H9 (cell line): Measurements from ENCODE around the gene PIAS3. TPM values are rescaled to one million over a fixed set of nuclear protein-coding genes. Genes with fewer than 3 reads are reported as not detected.

Experiments
- DNase-seq: peaks from one replicate; pipeline ENCODE4 v3.0.0-alpha.2; 2017
- H2AFZ ChIP-seq: one replicate; pipeline ENCODE4 v1.6.1; 2013; ENCODE audit warnings: mild to moderate bottlenecking, low read length, control low read depth, moderate library complexity
- H2AK5ac ChIP-seq: 2 replicates; pipeline ENCODE4 v1.6.1; 2013; ENCODE audit warnings: low read length, control low read depth, mixed read lengths; ENCODE audit not compliant: insufficient read length
- H2BK120ac ChIP-seq: one replicate; pipeline ENCODE4 v1.6.1; 2013; ENCODE audit warnings: low read depth, mild to moderate bottlenecking, low read length, control low read depth, inconsistent platforms; ENCODE audit not compliant: poor library complexity, severe bottlenecking
- H2BK12ac ChIP-seq: 2 replicates; pipeline ENCODE4 v1.6.1; 2013; ENCODE audit warnings: low read length, control low read depth, mixed read lengths, low read depth; ENCODE audit not compliant: insufficient read length
- H2BK15ac ChIP-seq: 2 replicates; pipeline ENCODE4 v1.6.1; 2013; ENCODE audit warnings: low read depth, low read length, control low read depth
- H2BK20ac ChIP-seq: one replicate; pipeline ENCODE4 v1.6.1; 2013; ENCODE audit warnings: low read depth, mild to moderate bottlenecking, low read length, control low read depth, inconsistent platforms; ENCODE audit not compliant: poor library complexity, severe bottlenecking
- H2BK5ac ChIP-seq: 2 replicates; pipeline ENCODE4 v1.6.1; 2013; ENCODE audit warnings: low read length, control low read depth, mixed read lengths; ENCODE audit not compliant: insufficient read length
- H3K14ac ChIP-seq: 2 replicates; pipeline ENCODE4 v1.6.1; 2013; ENCODE audit warnings: low read length, control low read depth; ENCODE audit not compliant: insufficient read depth
- H3K18ac ChIP-seq: 2 replicates; pipeline ENCODE4 v1.6.1; 2013; ENCODE audit warnings: low read depth, mild to moderate bottlenecking, mixed read lengths, low read length, control low read depth; ENCODE audit not compliant: insufficient read length
- H3K23ac ChIP-seq: 2 replicates; pipeline ENCODE4 v1.6.1; 2013; ENCODE audit warnings: low read length, control low read depth, mixed read lengths, low read depth; ENCODE audit not compliant: insufficient read length
- H3K23me2 ChIP-seq: 2 replicates; pipeline ENCODE4 v1.6.1; 2013; ENCODE audit warnings: low read depth, mild to moderate bottlenecking, mixed read lengths, low read length, control low read depth; ENCODE audit not compliant: insufficient read length, poor library complexity, severe bottlenecking
- H3K27ac ChIP-seq: 2 replicates; pipeline ENCODE4 v1.5.1; 2013; ENCODE audit warnings: low read length, control low read depth, mixed read lengths, low read depth; ENCODE audit not compliant: insufficient read length
- H3K27me3 ChIP-seq: 2 replicates; pipeline ENCODE4 v1.6.1; 2013; ENCODE audit warnings: low read length, control low read depth, inconsistent platforms; ENCODE audit not compliant: insufficient read depth
- H3K4ac ChIP-seq: 2 replicates; pipeline ENCODE4 v1.6.1; 2013; ENCODE audit warnings: low read depth, mild to moderate bottlenecking, control low read depth, inconsistent platforms, low read length, moderate library complexity
- H3K4me1 ChIP-seq: 2 replicates; pipeline ENCODE4 v1.6.1; 2013; ENCODE audit warnings: low read length, control low read depth, inconsistent platforms; ENCODE audit not compliant: insufficient read depth
- H3K4me2 ChIP-seq: 2 replicates; pipeline ENCODE4 v1.6.1; 2013; ENCODE audit warnings: low read length, control low read depth, mixed read lengths; ENCODE audit not compliant: insufficient read length, insufficient read depth
- H3K56ac ChIP-seq: 2 replicates; pipeline ENCODE4 v1.6.1; 2013; ENCODE audit warnings: low read depth, mild to moderate bottlenecking, mixed read lengths, low read length, control low read depth; ENCODE audit not compliant: insufficient read length
- H3K79me1 ChIP-seq: 2 replicates; pipeline ENCODE4 v1.6.1; 2013; ENCODE audit warnings: low read depth, mild to moderate bottlenecking, moderate library complexity, low read length, control low read depth, inconsistent platforms; ENCODE audit not compliant: insufficient read depth, poor library complexity, severe bottlenecking
- H3K79me2 ChIP-seq: 2 replicates; pipeline ENCODE4 v1.6.1; 2013; ENCODE audit warnings: low read length, control low read depth, inconsistent platforms; ENCODE audit not compliant: insufficient read depth
- H3K9ac ChIP-seq: 2 replicates; pipeline ENCODE4 v1.6.1; 2013; ENCODE audit warnings: low read length, control low read depth, mixed read lengths; ENCODE audit not compliant: insufficient read length; ENCODE audit errors: extremely low read depth
- H3K9me3 ChIP-seq: one replicate; pipeline ENCODE4 v1.6.1; 2013; ENCODE audit warnings: low read depth, low read length, inconsistent platforms; ENCODE audit not compliant: control insufficient read depth
- H3T11ph ChIP-seq: one replicate; pipeline ENCODE4 v1.6.1; 2013; ENCODE audit warnings: mild to moderate bottlenecking, low read length, control low read depth, inconsistent platforms
- H4K20me1 ChIP-seq: one replicate; pipeline ENCODE4 v1.6.1; 2013; ENCODE audit not compliant: control insufficient read depth, insufficient read length, insufficient read depth
- H4K5ac ChIP-seq: 2 replicates; pipeline ENCODE4 v1.6.1; 2013; ENCODE audit warnings: low read depth, mild to moderate bottlenecking, mixed read lengths, low read length, control low read depth; ENCODE audit not compliant: insufficient read length
- H4K8ac ChIP-seq: replicated peaks from 2 replicates; pipeline ENCODE4 v1.6.1; 2013; ENCODE audit warnings: low read length, control low read depth, mixed read lengths, low read depth; ENCODE audit not compliant: insufficient read length
- H4K91ac ChIP-seq: 2 replicates; pipeline ENCODE4 v1.6.1; 2013; ENCODE audit warnings: low read depth, mild to moderate bottlenecking, moderate library complexity, mixed read lengths, low read length, control low read depth; ENCODE audit not compliant: insufficient read length
- H3K27ac Mint-ChIP-seq, 3 experiments: 2 replicates in 2 of 3; 3 replicates in 1 of 3; pipeline ENCODE4 v1.8.0; 2020 to 2021; ENCODE audit warnings: mixed read lengths in 3 of 3, mild to moderate bottlenecking in 1 of 3, moderate library complexity in 1 of 3
- H3K27me3 Mint-ChIP-seq: 2 replicates; pipeline ENCODE4 v1.8.0; 2021; ENCODE audit warnings: low read depth, mild to moderate bottlenecking, moderate library complexity, mixed read lengths
- H3K36me3 Mint-ChIP-seq, 3 experiments: 2 replicates in 2 of 3; 3 replicates in 1 of 3; pipeline ENCODE4 v1.8.0; 2020 to 2021; ENCODE audit warnings: low read depth in 3 of 3, mixed read lengths in 3 of 3; ENCODE audit not compliant: insufficient read depth in 1 of 3
- H3K4me1 Mint-ChIP-seq, 2 experiments: 2 replicates each; pipeline ENCODE4 v1.8.0; 2020; ENCODE audit warnings: mixed read lengths in 2 of 2
- H3K4me3 Mint-ChIP-seq, 2 experiments: 2 replicates in 1 of 2; 3 replicates in 1 of 2; pipeline ENCODE4 v1.8.0; 2020 to 2021; ENCODE audit warnings: mild to moderate bottlenecking in 2 of 2, mixed read lengths in 2 of 2, moderate library complexity in 1 of 2
- H3K9me3 Mint-ChIP-seq, 2 experiments: 2 replicates in 1 of 2; 3 replicates in 1 of 2; pipeline ENCODE4 v1.8.0; 2020; ENCODE audit warnings: mild to moderate bottlenecking in 2 of 2, mixed read lengths in 2 of 2, moderate library complexity in 1 of 2
- WGBS: extraction: QIAGEN DNeasy Blood & Tissue Kit; methylation state at CpG from one replicate; pipeline ENCODE4 v1.1.7; 2013; ENCODE audit warnings: missing lambda C conversion rate, low lambda C conversion rate, mixed read lengths; ENCODE audit not compliant: insufficient read length; ENCODE audit errors: extremely low coverage; 5-methylcytosine and 5-hydroxymethylcytosine counted together
- total RNA-seq: library from RNA; stranded (reverse); gene quantifications from 2 replicates; pipeline ENCODE4 v1.2.1, GENCODE V29; 2021
- TF ChIP-seq, protein P1 (sequence below): fragments of 200-600 bp; sonication (generic); conservative IDR thresholded peaks from 3 replicates; pipeline ENCODE4 v1.8.0; 2021; ENCODE audit warnings: antibody characterized with exemption, mild to moderate bottlenecking

PIAS3 gene
- total RNA-seq, 1 experiment from 2014 or later = 33.9 TPM

DNA sequence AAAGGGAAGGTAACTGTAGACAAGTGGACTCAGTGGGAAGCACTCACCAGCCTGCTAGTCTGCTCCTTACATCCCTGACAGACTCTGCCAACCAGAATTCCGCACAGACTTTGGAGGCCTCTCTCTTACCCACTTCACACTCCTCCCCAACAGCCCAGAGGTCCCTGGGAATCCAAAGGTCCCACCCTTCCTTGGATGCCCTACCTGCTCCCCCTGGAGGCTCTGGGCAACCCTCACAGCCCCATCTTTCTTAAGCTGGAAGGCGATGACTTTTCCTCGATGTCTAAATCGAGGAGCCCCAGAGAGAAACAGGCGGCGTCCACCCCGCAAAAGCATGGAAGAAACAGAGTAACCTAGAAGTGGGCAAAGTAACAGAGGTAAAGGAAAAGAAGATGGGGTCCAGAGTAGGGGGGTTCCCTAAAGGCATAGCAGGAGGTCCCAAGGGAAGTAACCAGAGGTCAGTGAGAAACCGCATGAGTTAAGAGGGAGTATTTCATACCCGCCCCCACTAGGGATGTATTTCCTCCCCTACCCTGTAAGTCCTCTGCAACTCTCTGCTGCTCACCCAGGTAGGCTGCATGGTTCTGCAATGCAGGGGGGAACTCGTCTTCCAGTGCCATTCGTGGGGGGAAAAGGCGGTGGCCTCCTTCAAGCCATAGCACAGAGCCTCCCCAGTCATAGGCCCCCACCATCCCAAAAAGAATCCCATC is 42.6 kb upstream of the PIAS3 start:
- no peak overlapping the region for H3K14ac ChIP-seq
- H3K9me3 ChIP-seq = no peaks in the 10 kb centered on the region
- H4K20me1 ChIP-seq = no peaks in the 10 kb centered on the region
- no peak overlapping the region for H2AK5ac ChIP-seq
- Mint-ChIP-seq H3K36me3 (no peaks in the 10 kb centered on the region), H3K4me3 (peak overlapping the region in 1 of 2 experiments; percentile 12; a peak in 1 of 5 replicates), H3K27me3 (peaks cover 21% of the 10 kb centered on the region), H3K27ac (no peak overlapping the region), H3K9me3 (no peaks in the 10 kb centered on the region), H3K4me1 (peaks cover 0 to 4% of the 10 kb centered on the region in 2 experiments; a peak in 1 of 4 replicates)
- no peaks in the 10 kb centered on the region for H3K79me2 ChIP-seq
- no CpG with 5 or more reads among the region's 12 CpGs for WGBS
- H3K4me2 ChIP-seq = no peak overlapping the region
- no peak overlapping the region for H3K4ac ChIP-seq
- no peak overlapping the region for H2BK120ac ChIP-seq
- H2BK20ac ChIP-seq = no peak overlapping the region
- no peak overlapping the region for H3T11ph ChIP-seq
- H3K23me2 ChIP-seq = no peaks in the 10 kb centered on the region
- H2BK15ac ChIP-seq = no peak overlapping the region
- H4K91ac ChIP-seq = no peak overlapping the region
- H3K27me3 ChIP-seq = no peaks in the 10 kb centered on the region
- no peak overlapping the region for H3K23ac ChIP-seq
- DNase-seq = no peak
- H4K8ac ChIP-seq = no peak overlapping the region
- no peak overlapping the region for H2BK5ac ChIP-seq
- no peaks in the 10 kb centered on the region for H3K4me1 ChIP-seq
- H4K5ac ChIP-seq = no peak overlapping the region
- no peak overlapping the region for H2AFZ ChIP-seq
- H3K79me1 ChIP-seq = no peaks in the 10 kb centered on the region
- H3K18ac ChIP-seq = no peak overlapping the region
- no peak overlapping the region for H2BK12ac ChIP-seq
- H3K56ac ChIP-seq = no peak overlapping the region
- H3K27ac ChIP-seq = no peak overlapping the region
- TF ChIP-seq, protein P1, sequence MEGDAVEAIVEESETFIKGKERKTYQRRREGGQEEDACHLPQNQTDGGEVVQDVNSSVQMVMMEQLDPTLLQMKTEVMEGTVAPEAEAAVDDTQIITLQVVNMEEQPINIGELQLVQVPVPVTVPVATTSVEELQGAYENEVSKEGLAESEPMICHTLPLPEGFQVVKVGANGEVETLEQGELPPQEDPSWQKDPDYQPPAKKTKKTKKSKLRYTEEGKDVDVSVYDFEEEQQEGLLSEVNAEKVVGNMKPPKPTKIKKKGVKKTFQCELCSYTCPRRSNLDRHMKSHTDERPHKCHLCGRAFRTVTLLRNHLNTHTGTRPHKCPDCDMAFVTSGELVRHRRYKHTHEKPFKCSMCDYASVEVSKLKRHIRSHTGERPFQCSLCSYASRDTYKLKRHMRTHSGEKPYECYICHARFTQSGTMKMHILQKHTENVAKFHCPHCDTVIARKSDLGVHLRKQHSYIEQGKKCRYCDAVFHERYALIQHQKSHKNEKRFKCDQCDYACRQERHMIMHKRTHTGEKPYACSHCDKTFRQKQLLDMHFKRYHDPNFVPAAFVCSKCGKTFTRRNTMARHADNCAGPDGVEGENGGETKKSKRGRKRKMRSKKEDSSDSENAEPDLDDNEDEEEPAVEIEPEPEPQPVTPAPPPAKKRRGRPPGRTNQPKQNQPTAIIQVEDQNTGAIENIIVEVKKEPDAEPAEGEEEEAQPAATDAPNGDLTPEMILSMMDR = peak; percentile 49
- H3K9ac ChIP-seq = no peak overlapping the region
